GM12878 (cell line): Measurements from ENCODE around the gene SLC39A7. TPM values are rescaled to one million over a fixed set of nuclear protein-coding genes. Genes with fewer than 3 reads are reported as not detected.

ENCODE experiments used
- ATAC-seq: fragments of 200-7000 bp; cut with Tn5 transposase; 3 replicates; pipeline ENCODE4 v1.9.1; 2020; ENCODE audit warnings: mild to moderate bottlenecking, moderate library complexity
- BruUV-seq: library from RNA; stranded (reverse); fragments of 400-500 nt; replicated peaks from 2 replicates; lab custom pipeline; 2021; lab: Mats Ljungman, UMichigan
- CTCF ChIA-PET: fragments of 300-600 bp; sonication (Branson Sonifier 250); formaldehyde crosslinking; extraction: SDS; loops from one replicate; lab custom pipeline; 2021; ENCODE audit warnings: inconsistent platforms; lab: Yijun Ruan, JAX
- POLR2A ChIA-PET: fragments of 350-600 bp; formaldehyde crosslinking; extraction: SDS; loops from one replicate; lab custom pipeline; 2021; ENCODE audit warnings: inconsistent platforms; lab: Charles Lee
- RAD21 ChIA-PET: fragments of 300-600 bp; sonication (Branson Sonifier 250); formaldehyde crosslinking; loops from one replicate; lab custom pipeline; 2023; ENCODE audit warnings: antibody characterized with exemption; ENCODE audit not compliant: unreplicated experiment; lab: Charles Lee
- SMC1A ChIA-PET: fragments of 300-600 bp; sonication (Branson Sonifier 250); formaldehyde crosslinking; loops from one replicate; lab custom pipeline; 2023; ENCODE audit not compliant: unreplicated experiment, uncharacterized antibody; lab: Charles Lee
- DNase-seq: peaks from one replicate; pipeline ENCODE4 v3.0.0-alpha.2; 2011; ENCODE audit warnings: low read depth, low spot score
- FAIRE-seq: peaks from 3 replicates; lab custom pipeline; 2011; peaks lifted over from hg19 to GRCh38; lab: Jason Lieb, UNC
- H2AFZ ChIP-seq: 2 replicates; pipeline ENCODE4 v1.6.0; 2011; ENCODE audit warnings: low read depth, low read length, control low read depth; ENCODE audit not compliant: control insufficient read depth
- H3K27ac ChIP-seq: 2 replicates; pipeline ENCODE4 v1.5.1; 2011; ENCODE audit warnings: control low read depth; ENCODE audit not compliant: control insufficient read depth, insufficient read depth
- H3K27me3 ChIP-seq, 2 experiments: replicated peaks in 1 of 2; 2 replicates each; pipeline versions ENCODE4 v1.6.0 to v1.6.1; 2011; ENCODE audit warnings: low read length in 1 of 2; ENCODE audit not compliant: control insufficient read depth in 2 of 2, insufficient read depth in 2 of 2
- H3K36me3 ChIP-seq, 2 experiments: 2 replicates each; pipeline ENCODE4 v1.5.1; 2011; ENCODE audit warnings: low read length in 1 of 2; ENCODE audit not compliant: control insufficient read depth in 2 of 2, insufficient read depth in 2 of 2
- H3K4me1 ChIP-seq: 2 replicates; pipeline ENCODE4 v1.6.1; 2011; ENCODE audit warnings: mild to moderate bottlenecking, low read length, moderate library complexity, mixed read lengths; ENCODE audit not compliant: control insufficient read depth, insufficient read depth
- H3K4me2 ChIP-seq: 2 replicates; pipeline ENCODE4 v1.6.0; 2011; ENCODE audit warnings: control low read depth; ENCODE audit not compliant: control insufficient read depth, insufficient read depth
- H3K4me3 ChIP-seq: fragments of 200-600 bp; sonication (generic); 2 replicates; pipeline ENCODE4 v1.5.1; 2016
- H3K79me2 ChIP-seq: 2 replicates; pipeline ENCODE4 v1.6.0; 2011; ENCODE audit warnings: low read length; ENCODE audit not compliant: control insufficient read depth, insufficient read depth
- H3K9ac ChIP-seq: 2 replicates; pipeline ENCODE4 v1.8.0; 2011; ENCODE audit warnings: low read length, control low read depth, mixed read lengths; ENCODE audit not compliant: control insufficient read depth, insufficient read depth
- H3K9me3 ChIP-seq: replicated peaks from 3 replicates; pipeline ENCODE4 v1.5.1; 2011; ENCODE audit warnings: mild to moderate bottlenecking, low read length; ENCODE audit not compliant: control insufficient read depth, insufficient read depth
- H4K20me1 ChIP-seq: 2 replicates; pipeline ENCODE4 v1.6.0; 2011; ENCODE audit not compliant: control insufficient read depth, insufficient read depth
- CBX5 ChIP-seq: sonication (generic); IDR thresholded peaks from 2 replicates; pipeline ENCODE4 v1.6.1; 2016; ENCODE audit warnings: low read depth, moderate library complexity, mild to moderate bottlenecking, inconsistent platforms
- ESRRA ChIP-seq: IDR thresholded peaks from 2 replicates; pipeline ENCODE4 v1.6.1; 2012; ENCODE audit warnings: mild to moderate bottlenecking, low read length, improper control_type of control experiment
- JUNB ChIP-seq: IDR thresholded peaks from 2 replicates; pipeline ENCODE4 v1.6.1; 2016; ENCODE audit warnings: antibody characterized with exemption, mild to moderate bottlenecking
- JUND ChIP-seq: IDR thresholded peaks from 2 replicates; pipeline ENCODE4 v1.6.1; 2012; ENCODE audit warnings: low read depth, mild to moderate bottlenecking, low read length, improper control_type of control experiment, moderate library complexity
- MEF2A ChIP-seq: IDR thresholded peaks from 2 replicates; pipeline ENCODE4 v1.6.1; 2011; ENCODE audit warnings: low read depth, mild to moderate bottlenecking, low read length, moderate library complexity; ENCODE audit not compliant: insufficient read depth
- MLLT1 ChIP-seq: fragments of 450-650 bp; IDR thresholded peaks from 2 replicates; pipeline ENCODE4 v1.6.1; 2016; ENCODE audit warnings: mild to moderate bottlenecking
- PAX5 ChIP-seq: IDR thresholded peaks from 2 replicates; pipeline ENCODE4 v1.6.1; 2011; ENCODE audit warnings: low read depth, low read length, borderline replicate concordance
- RBBP5 ChIP-seq: fragments of 200-600 bp; sonication (generic); conservative IDR thresholded peaks from 2 replicates; pipeline ENCODE4 v1.6.1; 2016
- SP1 ChIP-seq: IDR thresholded peaks from one replicate; pipeline ENCODE4 v1.6.1; 2011; ENCODE audit warnings: low read depth, low read length
- ZNF384 ChIP-seq: IDR thresholded peaks from 2 replicates; pipeline ENCODE4 v1.6.1; 2012; ENCODE audit warnings: low read depth, mild to moderate bottlenecking, low read length, improper control_type of control experiment, borderline replicate concordance
- WGBS: methylation state at CpG from one replicate; pipeline ENCODE4 v1.1.6; 2016; ENCODE audit warnings: low lambda C conversion rate; ENCODE audit not compliant: insufficient replicate concordance, insufficient coverage; ENCODE audit errors: missing lambda C conversion rate; 5-methylcytosine and 5-hydroxymethylcytosine counted together
- in situ Hi-C: fragments of 300-500 bp; cut with MboI; formaldehyde crosslinking; loops from 9 replicates; pipeline ENCODE4 v1.14.3; 2018; ENCODE audit warnings: mixed read lengths
- intact Hi-C: fragments of 100-400 bp; cut with micrococcal nuclease; formaldehyde crosslinking; loops from one replicate; pipeline ENCODE4 v1.14.2; 2022; ENCODE audit not compliant: unreplicated experiment
- polyA plus RNA-seq, 11 experiments: library from polyadenylated mRNA; depleted of rRNA in 4 of 11; unstranded in 6 of 11; stranded (reverse) in 5 of 11; fragments of >200 nt; fragmentation: Nextera tagmentation in 4 of 11; fragmentation: Illumina TruSeq in 1 of 11; extraction: Ambion mirVana in 4 of 11; extraction: Trizol in 1 of 11; gene quantifications; 1 replicate in 1 of 11; 2 replicates in 10 of 11; pipeline versions ENCODE4 v1.2.1 to v1.2.3, GENCODE V29; 2011 to 2016; ENCODE audit warnings: inconsistent platforms in 2 of 11, missing spikeins in 2 of 11, low read depth in 1 of 11
- total RNA-seq, 4 experiments: library from RNA; depleted of rRNA in 3 of 4; stranded (reverse); fragments of >200 nt in 3 of 4; fragmentation: Illumina TruSeq in 1 of 4; extraction: Trizol in 1 of 4; gene quantifications; 2 replicates each; pipeline versions ENCODE4 v1.2.1 to v1.2.3, GENCODE V29; 2013 to 2021
- TF ChIP-seq, protein P1 (sequence below): fragments of 450-650 bp; IDR thresholded peaks from 2 replicates; pipeline ENCODE4 v1.6.1; 2017; ENCODE audit warnings: mild to moderate bottlenecking, moderate library complexity

Gene SLC39A7
- total and polyA plus RNA-seq, 10 of the 15 experiments (the other 5 are each of a cell fraction or from before 2014, with no cell fraction given), result 7.3 to 63.1 (median 40.6) TPM

- H3K4me3 ChIP-seq, result no peak overlapping the region
- POLR2A ChIA-PET, result interaction anchor here (0.6 to 5.2 kb wide), 12 partner anchors 12 to 1383 kb away, joined by 3 to 40 read pairs (median 4); partner anchors contain the start of genes B3GALT4, RING1, RPS18 and VPS52
- in situ Hi-C loops, result no loop called here
- intact Hi-C loops, result no loop called here
- H3K36me3 ChIP-seq, result peaks cover 2 to 12% of the 10 kb centered on the region in 2 experiments; a peak in 2 of 4 replicates
- peaks cover 13% of the 10 kb centered on the region for H3K79me2 ChIP-seq
- BruUV-seq, result no TSS peak
- H3K4me2 ChIP-seq, result peak overlapping the region; percentile 98
- TF ChIP-seq JUNB, result no peak
- no peak for TF ChIP-seq RBBP5
- TF ChIP-seq MEF2A, result no peak
- no peak for TF ChIP-seq ESRRA
- TF ChIP-seq CBX5, result no peak
- no peak for TF ChIP-seq ZNF384
- no peak for TF ChIP-seq SP1
- no peak for TF ChIP-seq JUND
- TF ChIP-seq MLLT1, result no peak
- no peak for TF ChIP-seq PAX5
- TF ChIP-seq, protein P1, sequence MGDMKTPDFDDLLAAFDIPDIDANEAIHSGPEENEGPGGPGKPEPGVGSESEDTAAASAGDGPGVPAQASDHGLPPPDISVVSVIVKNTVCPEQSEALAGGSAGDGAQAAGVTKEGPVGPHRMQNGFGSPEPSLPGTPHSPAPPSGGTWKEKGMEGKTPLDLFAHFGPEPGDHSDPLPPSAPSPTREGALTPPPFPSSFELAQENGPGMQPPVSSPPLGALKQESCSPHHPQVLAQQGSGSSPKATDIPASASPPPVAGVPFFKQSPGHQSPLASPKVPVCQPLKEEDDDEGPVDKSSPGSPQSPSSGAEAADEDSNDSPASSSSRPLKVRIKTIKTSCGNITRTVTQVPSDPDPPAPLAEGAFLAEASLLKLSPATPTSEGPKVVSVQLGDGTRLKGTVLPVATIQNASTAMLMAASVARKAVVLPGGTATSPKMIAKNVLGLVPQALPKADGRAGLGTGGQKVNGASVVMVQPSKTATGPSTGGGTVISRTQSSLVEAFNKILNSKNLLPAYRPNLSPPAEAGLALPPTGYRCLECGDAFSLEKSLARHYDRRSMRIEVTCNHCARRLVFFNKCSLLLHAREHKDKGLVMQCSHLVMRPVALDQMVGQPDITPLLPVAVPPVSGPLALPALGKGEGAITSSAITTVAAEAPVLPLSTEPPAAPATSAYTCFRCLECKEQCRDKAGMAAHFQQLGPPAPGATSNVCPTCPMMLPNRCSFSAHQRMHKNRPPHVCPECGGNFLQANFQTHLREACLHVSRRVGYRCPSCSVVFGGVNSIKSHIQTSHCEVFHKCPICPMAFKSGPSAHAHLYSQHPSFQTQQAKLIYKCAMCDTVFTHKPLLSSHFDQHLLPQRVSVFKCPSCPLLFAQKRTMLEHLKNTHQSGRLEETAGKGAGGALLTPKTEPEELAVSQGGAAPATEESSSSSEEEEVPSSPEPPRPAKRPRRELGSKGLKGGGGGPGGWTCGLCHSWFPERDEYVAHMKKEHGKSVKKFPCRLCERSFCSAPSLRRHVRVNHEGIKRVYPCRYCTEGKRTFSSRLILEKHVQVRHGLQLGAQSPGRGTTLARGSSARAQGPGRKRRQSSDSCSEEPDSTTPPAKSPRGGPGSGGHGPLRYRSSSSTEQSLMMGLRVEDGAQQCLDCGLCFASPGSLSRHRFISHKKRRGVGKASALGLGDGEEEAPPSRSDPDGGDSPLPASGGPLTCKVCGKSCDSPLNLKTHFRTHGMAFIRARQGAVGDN, result no peak
- TF ChIP-seq, all 136 proteins: peak for 0
- Histone ChIP-seq H2AFZ (no peak overlapping the region), H4K20me1 (no peaks in the 10 kb centered on the region), H3K27ac (no peak overlapping the region), H3K9ac (peak overlapping the region; percentile 97; the same call in 1 of the 2 replicates), H3K27me3 (no peaks in the 10 kb centered on the region), H3K4me1 (peaks cover 10% of the 10 kb centered on the region), H3K9me3 (no peaks in the 10 kb centered on the region)
- CTCF ChIA-PET, result interaction anchor here (1.1 to 3.8 kb wide), 7 partner anchors 10 to 317 kb away, joined by 3 to 26 read pairs (median 6); partner anchors contain the start of genes B3GALT4, RGL2, RPS18 and VPS52
- 97% methylated on average over 13 of the region's 13 CpGs for WGBS
- FAIRE-seq (no peak), DNase-seq (no peak), ATAC-seq (no peak)
- RAD21 ChIA-PET, result interaction anchor here (1.3 to 3.1 kb wide), 2 partner anchors 21 to 77 kb away, joined by 3 to 25 read pairs; partner anchors contain the start of genes RPS18 and VPS52
- SMC1A ChIA-PET, result interaction anchor here (0.7 to 3.4 kb wide), 6 partner anchors 18 to 101 kb away, joined by 3 to 17 read pairs (median 4); no protein-coding TSS in a partner anchor
Observed at GRCh38 chr6:33250731-33251130, 50.1 kb downstream of the SLC39A7 start.
